Measurements from ENCODE around the gene PRMT2.

DNA sequence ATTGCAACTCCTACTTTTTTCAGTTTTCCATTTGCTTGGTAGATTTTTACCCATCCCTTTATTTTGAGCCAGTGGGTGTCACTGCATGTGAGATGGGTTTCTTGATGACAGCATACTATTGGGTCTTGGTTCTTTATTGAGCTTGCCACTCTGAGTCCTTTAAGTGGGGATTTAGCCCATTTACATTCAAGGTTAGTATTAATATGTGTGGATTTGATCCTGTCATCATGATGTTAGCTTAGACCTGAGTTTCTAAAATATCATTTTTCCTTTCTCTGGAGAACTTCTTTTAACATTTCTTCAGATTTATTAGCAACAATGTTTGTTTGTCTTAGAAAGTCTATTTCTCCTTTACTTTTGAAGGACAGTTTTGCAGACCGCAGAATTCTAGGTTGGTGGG, 18.8 kb upstream of the PRMT2 start:
- TF ChIP-seq, protein P1, sequence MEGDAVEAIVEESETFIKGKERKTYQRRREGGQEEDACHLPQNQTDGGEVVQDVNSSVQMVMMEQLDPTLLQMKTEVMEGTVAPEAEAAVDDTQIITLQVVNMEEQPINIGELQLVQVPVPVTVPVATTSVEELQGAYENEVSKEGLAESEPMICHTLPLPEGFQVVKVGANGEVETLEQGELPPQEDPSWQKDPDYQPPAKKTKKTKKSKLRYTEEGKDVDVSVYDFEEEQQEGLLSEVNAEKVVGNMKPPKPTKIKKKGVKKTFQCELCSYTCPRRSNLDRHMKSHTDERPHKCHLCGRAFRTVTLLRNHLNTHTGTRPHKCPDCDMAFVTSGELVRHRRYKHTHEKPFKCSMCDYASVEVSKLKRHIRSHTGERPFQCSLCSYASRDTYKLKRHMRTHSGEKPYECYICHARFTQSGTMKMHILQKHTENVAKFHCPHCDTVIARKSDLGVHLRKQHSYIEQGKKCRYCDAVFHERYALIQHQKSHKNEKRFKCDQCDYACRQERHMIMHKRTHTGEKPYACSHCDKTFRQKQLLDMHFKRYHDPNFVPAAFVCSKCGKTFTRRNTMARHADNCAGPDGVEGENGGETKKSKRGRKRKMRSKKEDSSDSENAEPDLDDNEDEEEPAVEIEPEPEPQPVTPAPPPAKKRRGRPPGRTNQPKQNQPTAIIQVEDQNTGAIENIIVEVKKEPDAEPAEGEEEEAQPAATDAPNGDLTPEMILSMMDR (IDR thresholded peaks at IDR 0.05) = no peak
- TF ChIP-seq POLR2AphosphoS5 (IDR thresholded peaks at IDR 0.05; ENCODE audit: low read depth, low read length) = no peak
- TF ChIP-seq SIN3A (IDR thresholded peaks at IDR 0.05; ENCODE audit: borderline replicate concordance, insufficient read depth, low read depth, low read length) = no peak
- TF ChIP-seq, protein P2, sequence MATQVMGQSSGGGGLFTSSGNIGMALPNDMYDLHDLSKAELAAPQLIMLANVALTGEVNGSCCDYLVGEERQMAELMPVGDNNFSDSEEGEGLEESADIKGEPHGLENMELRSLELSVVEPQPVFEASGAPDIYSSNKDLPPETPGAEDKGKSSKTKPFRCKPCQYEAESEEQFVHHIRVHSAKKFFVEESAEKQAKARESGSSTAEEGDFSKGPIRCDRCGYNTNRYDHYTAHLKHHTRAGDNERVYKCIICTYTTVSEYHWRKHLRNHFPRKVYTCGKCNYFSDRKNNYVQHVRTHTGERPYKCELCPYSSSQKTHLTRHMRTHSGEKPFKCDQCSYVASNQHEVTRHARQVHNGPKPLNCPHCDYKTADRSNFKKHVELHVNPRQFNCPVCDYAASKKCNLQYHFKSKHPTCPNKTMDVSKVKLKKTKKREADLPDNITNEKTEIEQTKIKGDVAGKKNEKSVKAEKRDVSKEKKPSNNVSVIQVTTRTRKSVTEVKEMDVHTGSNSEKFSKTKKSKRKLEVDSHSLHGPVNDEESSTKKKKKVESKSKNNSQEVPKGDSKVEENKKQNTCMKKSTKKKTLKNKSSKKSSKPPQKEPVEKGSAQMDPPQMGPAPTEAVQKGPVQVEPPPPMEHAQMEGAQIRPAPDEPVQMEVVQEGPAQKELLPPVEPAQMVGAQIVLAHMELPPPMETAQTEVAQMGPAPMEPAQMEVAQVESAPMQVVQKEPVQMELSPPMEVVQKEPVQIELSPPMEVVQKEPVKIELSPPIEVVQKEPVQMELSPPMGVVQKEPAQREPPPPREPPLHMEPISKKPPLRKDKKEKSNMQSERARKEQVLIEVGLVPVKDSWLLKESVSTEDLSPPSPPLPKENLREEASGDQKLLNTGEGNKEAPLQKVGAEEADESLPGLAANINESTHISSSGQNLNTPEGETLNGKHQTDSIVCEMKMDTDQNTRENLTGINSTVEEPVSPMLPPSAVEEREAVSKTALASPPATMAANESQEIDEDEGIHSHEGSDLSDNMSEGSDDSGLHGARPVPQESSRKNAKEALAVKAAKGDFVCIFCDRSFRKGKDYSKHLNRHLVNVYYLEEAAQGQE (IDR thresholded peaks at IDR 0.05; ENCODE audit: insufficient read depth in 1 of 2, low read depth in 2 of 2, low read length in 1 of 2) = no peak

Measured in Panc1 (cell line).